ENCODE data around the gene UBE3D.

DNA sequence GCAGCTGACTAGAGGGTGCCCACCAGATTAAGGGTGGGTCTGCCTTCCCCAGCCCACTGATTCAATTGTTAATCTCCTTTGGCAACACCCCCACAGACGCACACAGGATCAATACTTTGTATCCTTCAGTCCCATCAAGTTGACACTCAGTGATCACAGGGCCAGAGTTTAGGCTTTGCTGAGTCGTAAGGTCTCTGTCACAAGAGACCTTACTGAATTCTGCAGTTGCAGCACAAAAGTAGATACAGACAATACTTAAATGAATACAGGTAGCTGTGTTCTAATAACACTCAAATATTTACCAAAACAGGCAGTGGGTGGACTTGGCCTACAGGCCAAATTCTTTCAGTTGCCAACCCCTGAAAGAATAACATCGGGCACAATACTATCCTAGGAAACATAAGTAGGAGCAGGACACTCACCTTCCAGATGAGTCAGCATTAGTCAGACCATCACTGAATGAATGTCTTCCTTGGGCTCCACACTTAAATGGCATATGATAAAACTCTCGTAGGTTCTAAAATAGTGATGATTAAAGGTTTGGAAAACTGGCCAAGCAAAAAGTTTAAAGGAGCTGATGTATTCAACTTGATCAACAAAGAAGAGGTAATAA, 190.0 kb downstream of the UBE3D start:
- TF ChIP-seq CTCF (IDR thresholded peaks at IDR 0.05; ENCODE audit: poor library complexity) (no peak), EZH2 (IDR thresholded peaks at IDR 0.05; ENCODE audit: borderline replicate concordance) (no peak)
